Activated B cell treated with CpG ODN at 0.5 μM for 24 hours (primary cell): ENCODE results near the gene ITGB2. TPM values are rescaled to one million over a fixed set of nuclear protein-coding genes. Genes with fewer than 3 reads are reported as not detected.

Experiments used
- ATAC-seq: fragments of 200-7000 bp; cut with Tn5 transposase; one replicate; pipeline ENCODE4 v1.10.0; 2021; ENCODE audit warnings: low read depth, mild to moderate bottlenecking, moderate library complexity
- CTCF ChIA-PET: fragments of 350-600 bp; sonication (Branson Sonifier 250); formaldehyde crosslinking; loops from one replicate; lab custom pipeline; 2021; ENCODE audit warnings: antibody characterized with exemption; lab: Charles Lee
- POLR2A ChIA-PET: fragments of 350-600 bp; sonication (Branson Sonifier 250); formaldehyde crosslinking; loops from one replicate; lab custom pipeline; 2021; ENCODE audit warnings: antibody characterized with exemption; lab: Charles Lee
- DNase-seq: peaks from one replicate; pipeline ENCODE4 v3.0.0; 2022
- H3K27ac Mint-ChIP-seq: one replicate; pipeline ENCODE4 v1.8.0; 2020; ENCODE audit warnings: mixed read lengths
- H3K27me3 Mint-ChIP-seq: one replicate; pipeline ENCODE4 v1.8.0; 2021; ENCODE audit warnings: mixed read lengths
- H3K36me3 Mint-ChIP-seq: one replicate; pipeline ENCODE4 v1.8.0; 2021; ENCODE audit warnings: low read depth, mixed read lengths
- H3K4me1 Mint-ChIP-seq: one replicate; pipeline ENCODE4 v1.8.0; 2021; ENCODE audit warnings: mixed read lengths
- H3K4me3 Mint-ChIP-seq: one replicate; pipeline ENCODE4 v1.8.0; 2020; ENCODE audit warnings: mild to moderate bottlenecking, mixed read lengths
- H3K9me3 Mint-ChIP-seq: one replicate; pipeline ENCODE4 v1.8.0; 2020; ENCODE audit warnings: mixed read lengths
- intact Hi-C: fragments of 100-400 bp; cut with micrococcal nuclease; formaldehyde crosslinking; loops from one replicate; pipeline ENCODE4 v1.15.1; 2024
- total RNA-seq: library from RNA; stranded (reverse); gene quantifications from 2 replicates; pipeline ENCODE4 v1.2.3, GENCODE V29; 2022
- TF ChIP-seq, protein P1 (sequence below): fragments of 200-600 bp; IDR thresholded peaks from one replicate; pipeline ENCODE4 v1.8.0; 2022; ENCODE audit warnings: antibody characterized with exemption, mild to moderate bottlenecking

Gene ITGB2
- total RNA-seq, 1 donor from 2014 or later: 124 TPM

DNA sequence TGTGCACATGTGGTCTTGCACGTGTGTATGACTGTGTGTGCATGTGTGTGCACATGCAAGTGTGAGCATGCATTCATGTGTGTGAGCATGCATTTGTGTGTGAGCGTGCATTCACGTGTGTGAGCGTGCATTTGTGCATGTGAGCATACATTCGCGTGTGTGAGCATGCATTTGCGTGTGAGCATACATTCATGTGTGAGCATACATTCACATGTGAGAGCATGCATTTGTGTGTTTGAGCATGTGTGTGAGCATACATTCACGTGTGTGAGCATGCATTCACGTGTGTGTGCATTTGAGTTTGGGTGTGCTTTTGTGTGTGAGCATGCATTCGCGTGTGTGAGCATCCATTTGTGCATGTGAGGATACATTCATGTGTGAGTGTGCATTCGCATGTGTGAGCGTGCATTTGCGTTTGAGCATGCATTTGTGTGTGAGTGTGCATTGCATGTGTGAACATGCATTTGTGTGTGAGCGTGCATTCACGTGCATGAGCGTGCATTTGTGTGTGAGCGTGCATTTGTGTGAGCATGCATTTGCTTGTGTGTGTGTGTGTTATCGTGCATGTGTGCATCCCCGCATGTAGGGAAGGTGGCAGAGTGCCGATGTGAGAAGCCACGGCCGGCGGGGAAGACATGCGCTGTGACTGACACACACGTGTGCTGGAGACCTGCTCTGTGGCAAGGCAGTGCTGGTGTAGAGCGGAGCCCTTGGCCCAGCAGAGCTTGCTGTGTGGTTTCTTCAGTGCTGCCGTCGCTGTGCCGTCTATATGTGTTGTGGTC is 18.2 kb downstream of the ITGB2 start:
- no peak overlapping the region for H3K27ac Mint-ChIP-seq
- ATAC-seq (no peak), DNase-seq (no peak)
- TF ChIP-seq, protein P1, sequence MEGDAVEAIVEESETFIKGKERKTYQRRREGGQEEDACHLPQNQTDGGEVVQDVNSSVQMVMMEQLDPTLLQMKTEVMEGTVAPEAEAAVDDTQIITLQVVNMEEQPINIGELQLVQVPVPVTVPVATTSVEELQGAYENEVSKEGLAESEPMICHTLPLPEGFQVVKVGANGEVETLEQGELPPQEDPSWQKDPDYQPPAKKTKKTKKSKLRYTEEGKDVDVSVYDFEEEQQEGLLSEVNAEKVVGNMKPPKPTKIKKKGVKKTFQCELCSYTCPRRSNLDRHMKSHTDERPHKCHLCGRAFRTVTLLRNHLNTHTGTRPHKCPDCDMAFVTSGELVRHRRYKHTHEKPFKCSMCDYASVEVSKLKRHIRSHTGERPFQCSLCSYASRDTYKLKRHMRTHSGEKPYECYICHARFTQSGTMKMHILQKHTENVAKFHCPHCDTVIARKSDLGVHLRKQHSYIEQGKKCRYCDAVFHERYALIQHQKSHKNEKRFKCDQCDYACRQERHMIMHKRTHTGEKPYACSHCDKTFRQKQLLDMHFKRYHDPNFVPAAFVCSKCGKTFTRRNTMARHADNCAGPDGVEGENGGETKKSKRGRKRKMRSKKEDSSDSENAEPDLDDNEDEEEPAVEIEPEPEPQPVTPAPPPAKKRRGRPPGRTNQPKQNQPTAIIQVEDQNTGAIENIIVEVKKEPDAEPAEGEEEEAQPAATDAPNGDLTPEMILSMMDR: no peak
- H3K9me3 Mint-ChIP-seq: no peaks in the 10 kb centered on the region
- intact Hi-C loops: no loop called here
- H3K4me1 Mint-ChIP-seq: peaks cover 23% of the 10 kb centered on the region
- no peaks in the 10 kb centered on the region for H3K27me3 Mint-ChIP-seq
- H3K4me3 Mint-ChIP-seq: no peak overlapping the region
- ChIA-PET CTCF (no interaction called here), POLR2A (no interaction called here)
- peaks cover 75% of the 10 kb centered on the region for H3K36me3 Mint-ChIP-seq

DNA sequence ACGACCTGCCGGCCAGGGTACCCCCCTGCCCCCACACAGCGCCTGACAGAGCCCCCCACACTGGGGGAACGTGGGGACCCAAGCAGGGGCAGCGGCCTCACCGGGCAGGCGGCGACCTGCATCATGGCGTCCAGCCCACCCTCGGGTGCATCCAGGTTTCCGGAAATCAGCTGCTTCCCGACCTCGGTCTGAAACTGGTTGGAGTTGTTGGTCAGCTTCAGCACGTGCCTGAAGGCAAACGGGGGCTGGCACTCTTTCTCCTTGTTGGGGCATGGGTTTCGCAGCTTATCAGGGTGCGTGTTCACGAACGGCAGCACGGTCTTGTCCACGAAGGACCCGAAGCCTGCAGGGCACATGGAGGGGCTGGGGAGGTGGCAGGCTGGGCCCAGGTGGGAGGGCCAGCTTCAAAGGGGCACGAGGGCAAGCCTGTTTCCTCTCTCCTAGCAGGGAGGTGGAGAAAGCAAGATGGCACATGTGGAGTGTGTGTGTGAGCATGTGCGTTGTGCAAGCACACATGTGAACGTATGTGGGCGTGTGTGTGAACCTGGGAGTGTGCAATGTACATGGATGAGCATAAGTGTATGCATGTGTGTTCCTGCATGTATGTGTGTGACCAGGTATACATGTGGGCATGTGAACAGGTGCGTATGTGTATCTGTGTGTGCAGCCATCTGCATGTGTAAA is 19.2 kb downstream of the ITGB2 start:
- ATAC-seq (no peak), DNase-seq (no peak)
- Mint-ChIP-seq H3K27ac (no peak overlapping the region), H3K27me3 (no peaks in the 10 kb centered on the region), H3K4me3 (no peak overlapping the region), H3K4me1 (peaks cover 17% of the 10 kb centered on the region), H3K36me3 (peaks cover 79% of the 10 kb centered on the region), H3K9me3 (no peaks in the 10 kb centered on the region)
- ChIA-PET POLR2A (no interaction called here), CTCF (no interaction called here)
- intact Hi-C loops: no loop called here
- TF ChIP-seq, protein P1: no peak

DNA sequence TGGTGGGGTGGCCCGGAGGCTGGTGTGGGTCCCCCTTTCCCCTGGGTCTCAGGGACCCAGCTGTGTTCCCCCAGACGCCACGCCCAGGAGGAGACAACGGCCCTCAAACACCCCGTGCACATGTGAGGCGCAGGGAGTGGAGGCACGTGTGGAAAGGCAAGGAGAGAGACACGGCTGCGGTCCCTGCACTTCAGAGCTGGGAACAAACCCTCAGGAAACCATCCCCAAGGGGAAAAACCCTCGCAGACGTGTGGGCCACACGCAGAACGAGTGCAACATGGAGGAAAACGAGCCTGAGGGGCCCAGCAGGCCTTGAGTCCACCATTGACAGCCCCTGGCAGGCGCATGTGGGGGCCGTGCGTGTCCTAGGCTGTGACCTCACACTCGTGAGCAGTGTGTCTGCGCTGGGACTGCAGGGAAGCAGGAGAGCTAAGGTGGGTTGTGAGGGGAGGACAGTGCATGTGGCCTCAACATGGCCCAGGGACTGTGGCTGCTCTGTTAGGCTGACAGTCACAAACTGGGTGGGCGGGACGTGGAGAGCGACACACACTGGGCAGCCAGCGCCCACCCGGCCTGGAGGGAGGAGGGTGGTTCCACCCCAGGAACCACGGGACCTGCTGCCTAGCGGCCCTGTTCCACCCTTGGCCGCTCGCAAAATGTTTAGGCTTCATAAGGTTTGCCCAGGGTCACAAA is 20.0 kb downstream of the ITGB2 start:
- intact Hi-C loops: no loop called here
- DNase-seq (no peak), ATAC-seq (no peak)
- CTCF ChIA-PET: no interaction called here
- H3K27ac Mint-ChIP-seq: no peak overlapping the region
- no peaks in the 10 kb centered on the region for H3K27me3 Mint-ChIP-seq
- peaks cover 76% of the 10 kb centered on the region for H3K36me3 Mint-ChIP-seq
- H3K4me1 Mint-ChIP-seq: peaks cover 19% of the 10 kb centered on the region
- H3K4me3 Mint-ChIP-seq: no peak overlapping the region
- TF ChIP-seq, protein P1: no peak
- H3K9me3 Mint-ChIP-seq: no peaks in the 10 kb centered on the region
- POLR2A ChIA-PET: no interaction called here

DNA sequence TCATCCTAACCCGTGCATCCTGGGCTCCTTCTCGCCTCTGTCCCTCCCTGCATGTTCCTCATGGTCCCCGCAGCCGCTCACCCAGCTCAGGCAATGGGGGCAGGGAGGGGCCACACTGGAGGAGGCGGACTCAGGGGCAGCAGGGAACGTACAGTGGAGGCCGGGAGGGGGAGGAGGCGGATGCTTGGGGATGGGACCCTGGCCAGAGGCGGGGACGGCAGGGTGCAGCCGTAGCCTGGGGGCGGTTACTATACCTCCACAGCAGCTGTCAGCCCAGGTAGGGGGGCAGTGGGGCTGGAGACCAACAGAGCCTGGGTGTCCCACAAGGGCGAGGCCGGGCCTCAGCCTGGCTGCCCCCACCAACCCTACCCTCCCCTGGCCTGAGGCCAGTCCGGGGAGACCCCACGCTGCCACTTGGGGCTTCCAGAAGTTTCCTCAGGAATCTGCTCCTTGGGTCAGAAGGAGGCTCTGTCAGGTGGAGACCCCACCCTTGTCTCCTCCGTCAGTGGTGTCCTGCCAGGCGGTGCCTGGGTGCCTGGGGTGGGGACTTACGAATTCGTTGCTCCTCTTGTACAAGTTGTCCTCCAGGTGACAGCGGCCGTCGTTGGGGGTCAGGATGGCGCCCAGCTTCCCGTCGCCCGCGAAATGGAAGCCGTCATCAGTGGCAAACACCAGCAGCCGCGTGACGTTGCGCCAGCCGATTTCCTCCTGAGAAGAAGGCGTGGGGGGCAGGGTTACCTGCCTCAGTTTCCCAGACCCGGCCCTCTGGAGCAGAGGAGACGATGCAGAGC is 20.7 kb downstream of the ITGB2 start:
- ChIA-PET POLR2A (interaction anchor here (0.5 kb wide), 1 partner anchor 746 kb away, joined by 3 read pairs; no protein-coding TSS in a partner anchor), CTCF (no interaction called here)
- no peaks in the 10 kb centered on the region for H3K9me3 Mint-ChIP-seq
- H3K27me3 Mint-ChIP-seq: no peaks in the 10 kb centered on the region
- DNase-seq (no peak), ATAC-seq (no peak)
- H3K36me3 Mint-ChIP-seq: peaks cover 74% of the 10 kb centered on the region
- intact Hi-C loops: no loop called here
- H3K27ac Mint-ChIP-seq: no peak overlapping the region
- no peak overlapping the region for H3K4me3 Mint-ChIP-seq
- TF ChIP-seq, protein P1: no peak
- H3K4me1 Mint-ChIP-seq: peaks cover 19% of the 10 kb centered on the region
